Endothelial cell of umbilical vein (primary cell): ENCODE measurements around the gene CIBAR2.

Source experiments
- CTCF ChIP-seq, 2 donors: IDR thresholded peaks; 1 replicate in 1 of 2; 2 replicates in 1 of 2; pipeline ENCODE4 v1.5.1; 2011; ENCODE audit warnings: low read length in 2 of 2, mild to moderate bottlenecking in 2 of 2, moderate library complexity in 2 of 2, control low read depth in 1 of 2, inconsistent platforms in 1 of 2, low read depth in 1 of 2; ENCODE audit not compliant: insufficient read depth in 1 of 2; ENCODE audit errors: extremely low read depth in 1 of 2
- MAX ChIP-seq: IDR thresholded peaks from 2 replicates; pipeline ENCODE4 v1.6.1; 2011; ENCODE audit not compliant: insufficient read depth, insufficient read length
- MYC ChIP-seq: IDR thresholded peaks from one replicate; pipeline ENCODE4 v1.6.1; 2011; ENCODE audit warnings: mild to moderate bottlenecking, low read depth, low read length
- POLR2AphosphoS5 ChIP-seq: IDR thresholded peaks from 2 replicates; pipeline ENCODE4 v1.6.1; 2012; ENCODE audit warnings: low read depth, mild to moderate bottlenecking, control low read depth, low read length, moderate library complexity; ENCODE audit not compliant: insufficient read depth

GRCh38 chr16:85061566-85061965 is 50.7 kb downstream of the CIBAR2 start:
- TF ChIP-seq POLR2AphosphoS5 (no peak), CTCF (IDR thresholded peaks at IDR 0.05; ENCODE audit: extremely low read depth in 1 of 2, insufficient read depth in 1 of 2, low read depth in 1 of 2, low read length in 2 of 2) (no peak), MAX (no peak), MYC (no peak)
